Keratinocyte (primary cell): ENCODE results near the gene BABAM2. TPM values are rescaled to one million over a fixed set of nuclear protein-coding genes. Genes with fewer than 3 reads are reported as not detected.
A peak's percentile ranks its signal among the peaks of the same experiment; 100 is the strongest.

Source experiments
- DNase-seq: peaks from one replicate; pipeline ENCODE4 v3.0.0-alpha.2; 2011; ENCODE audit warnings: low read depth, missing footprints, low spot score
- FAIRE-seq: peaks from 2 replicates; lab custom pipeline; 2011; peaks lifted over from hg19 to GRCh38; lab: Jason Lieb, UNC
- H2AFZ ChIP-seq: 2 replicates; pipeline ENCODE4 v1.6.0; 2012; ENCODE audit warnings: low read length, control low read depth, inconsistent platforms; ENCODE audit not compliant: control insufficient read depth
- H3K27ac ChIP-seq: 2 replicates; pipeline ENCODE4 v1.5.1; 2011; ENCODE audit warnings: low read length; ENCODE audit not compliant: control insufficient read depth, insufficient read depth
- H3K27me3 ChIP-seq: 3 replicates; pipeline ENCODE4 v1.6.0; 2011; ENCODE audit warnings: low read length; ENCODE audit not compliant: control insufficient read depth, insufficient read depth; ENCODE audit errors: extremely low read depth
- H3K36me3 ChIP-seq, 2 experiments: 2 replicates in 1 of 2; 3 replicates in 1 of 2; pipeline ENCODE4 v1.5.1; 2011; ENCODE audit warnings: low read length in 2 of 2, mild to moderate bottlenecking in 1 of 2; ENCODE audit not compliant: control insufficient read depth in 2 of 2, insufficient read depth in 2 of 2; ENCODE audit errors: extremely low read depth in 1 of 2
- H3K4me1 ChIP-seq: 3 replicates; pipeline ENCODE4 v1.5.1; 2011; ENCODE audit warnings: low read length; ENCODE audit not compliant: control insufficient read depth, insufficient read depth; ENCODE audit errors: extremely low read depth
- H3K4me2 ChIP-seq: 3 replicates; pipeline ENCODE4 v1.6.0; 2011; ENCODE audit warnings: low read depth, low read length; ENCODE audit not compliant: control insufficient read depth, insufficient read depth; ENCODE audit errors: extremely low read depth
- H3K4me3 ChIP-seq, 3 experiments: fragments of 200-600 bp in 1 of 3; sonication (generic) in 1 of 3; 2 replicates in 2 of 3; 3 replicates in 1 of 3; pipeline ENCODE4 v1.5.1; 2011 to 2016; ENCODE audit warnings: low read length in 3 of 3, mild to moderate bottlenecking in 3 of 3, control low read depth in 2 of 3, inconsistent platforms in 1 of 3, low read depth in 1 of 3, mixed read lengths in 1 of 3, mixed run types in 1 of 3, moderate library complexity in 1 of 3; ENCODE audit not compliant: control insufficient read depth in 2 of 3, insufficient read depth in 2 of 3; ENCODE audit errors: extremely low read depth in 1 of 3
- H3K79me2 ChIP-seq: 2 replicates; pipeline ENCODE4 v1.6.0; 2012; ENCODE audit warnings: low read length; ENCODE audit not compliant: control insufficient read depth, insufficient read depth
- H3K9ac ChIP-seq: 3 replicates; pipeline ENCODE4 v1.6.0; 2011; ENCODE audit warnings: low read length; ENCODE audit not compliant: control insufficient read depth, insufficient read depth; ENCODE audit errors: extremely low read depth
- H3K9me1 ChIP-seq: 3 replicates; pipeline ENCODE4 v1.6.0; 2011; ENCODE audit warnings: low read length; ENCODE audit not compliant: control insufficient read depth, insufficient read depth; ENCODE audit errors: extremely low read depth
- H3K9me3 ChIP-seq: 2 replicates; pipeline ENCODE4 v1.5.1; 2012; ENCODE audit warnings: low read depth, low read length; ENCODE audit not compliant: control insufficient read depth
- H4K20me1 ChIP-seq: 3 replicates; pipeline ENCODE4 v1.6.0; 2011; ENCODE audit warnings: low read length; ENCODE audit not compliant: control insufficient read depth, insufficient read depth; ENCODE audit errors: extremely low read depth
- CTCF ChIP-seq, 3 experiments: IDR thresholded peaks in 1 of 3; conservative IDR thresholded peaks in 1 of 3; optimal IDR thresholded peaks in 1 of 3; 2 replicates in 2 of 3; 3 replicates in 1 of 3; pipeline versions ENCODE3 to v1.5.1; 2011; ENCODE audit warnings: low read length in 3 of 3, mild to moderate bottlenecking in 3 of 3, moderate library complexity in 2 of 3, control low read depth in 1 of 3, inconsistent platforms in 1 of 3; ENCODE audit not compliant: insufficient read depth in 2 of 3; ENCODE audit errors: extremely low read depth in 1 of 3
- EZH2 ChIP-seq: IDR thresholded peaks from one replicate; pipeline ENCODE4 v1.6.1; 2012; ENCODE audit warnings: inconsistent platforms, mild to moderate bottlenecking, low read length, moderate library complexity
- dilution Hi-C: fragments of 300-500 bp; cut with MboI; formaldehyde crosslinking; loops from one replicate; pipeline ENCODE4 v1.7.0; 2020; ENCODE audit warnings: low sequenced_read_pairs; ENCODE audit not compliant: extremely low pct_ligation_motif_present
- polyA plus RNA-seq, 5 experiments: library from polyadenylated mRNA; depleted of rRNA in 3 of 5; stranded (reverse) in 3 of 5; stranded (forward) in 1 of 5; unstranded in 1 of 5; fragments of >200 nt; gene quantifications; 1 replicate in 1 of 5; 2 replicates in 3 of 5; 3 replicates in 1 of 5; pipeline versions ENCODE4 v1.2.1 to v1.2.3, GENCODE V29; 2011 to 2012; ENCODE audit warnings: missing spikeins in 2 of 5, low read depth in 1 of 5, low replicate concordance in 1 of 5

BABAM2 gene
- polyA plus RNA-seq, 1 donor (not counting 4 experiments of a cell fraction or from before 2014, with no cell fraction given) = 29.8 TPM

- H3K4me3 ChIP-seq = no peak overlapping the region
- FAIRE-seq = no peak
- H3K79me2 ChIP-seq = no peaks in the 10 kb centered on the region
- H4K20me1 ChIP-seq = no peaks in the 10 kb centered on the region
- no peaks in the 10 kb centered on the region for H3K36me3 ChIP-seq
- no peak for TF ChIP-seq CTCF (optimal IDR thresholded peaks at IDR 0.05 in 1 of 3, IDR thresholded peaks at IDR 0.05 in 1 of 3, conservative IDR thresholded peaks at IDR 0.05 in 1 of 3; ENCODE audit: extremely low read depth in 1 of 3, insufficient read depth in 2 of 3, low read length in 3 of 3)
- H3K4me1 ChIP-seq = peaks cover 18% of the 10 kb centered on the region
- H3K9me3 ChIP-seq = no peaks in the 10 kb centered on the region
- H3K9me1 ChIP-seq = no peaks in the 10 kb centered on the region
- no peak overlapping the region for H3K27ac ChIP-seq
- no peak overlapping the region for H3K4me2 ChIP-seq
- no peak overlapping the region for H3K9ac ChIP-seq
- DNase-seq = no peak
- dilution Hi-C loops = no loop called here
- no peak overlapping the region for H2AFZ ChIP-seq
- no peaks in the 10 kb centered on the region for H3K27me3 ChIP-seq
Observed at GRCh38 chr2:27884601-27885000, 5.9 kb upstream of the BABAM2 start.

- H4K20me1 ChIP-seq = no peaks in the 10 kb centered on the region
- peak overlapping the region; percentile 20 for H3K4me2 ChIP-seq
- H3K9me1 ChIP-seq = no peaks in the 10 kb centered on the region
- dilution Hi-C loops = no loop called here
- H3K79me2 ChIP-seq = peaks cover 3% of the 10 kb centered on the region
- DNase-seq (no peak), FAIRE-seq (peak; percentile 9)
- no peaks in the 10 kb centered on the region for H3K9me3 ChIP-seq
- no peak overlapping the region for H3K27ac ChIP-seq
- no peak overlapping the region for H3K9ac ChIP-seq
- TF ChIP-seq EZH2 (no peak), CTCF (optimal IDR thresholded peaks at IDR 0.05 in 1 of 3, IDR thresholded peaks at IDR 0.05 in 1 of 3, conservative IDR thresholded peaks at IDR 0.05 in 1 of 3; ENCODE audit: extremely low read depth in 1 of 3, insufficient read depth in 2 of 3, low read length in 3 of 3) (no peak)
- peaks cover 18% of the 10 kb centered on the region for H3K4me1 ChIP-seq
- H3K27me3 ChIP-seq = no peaks in the 10 kb centered on the region
- H3K36me3 ChIP-seq = no peaks in the 10 kb centered on the region
- H2AFZ ChIP-seq = peak overlapping the region; percentile 67
- H3K4me3 ChIP-seq = no peak overlapping the region
Observed at GRCh38 chr2:27885234-27885633, 5.3 kb upstream of the BABAM2 start.
